HCT116 (cell line): ENCODE results near the gene ZMYND10. TPM values are rescaled to one million over a fixed set of nuclear protein-coding genes. Genes with fewer than 3 reads are reported as not detected.

ENCODE experiments used
- ATAC-seq: fragments of 200-7000 bp; cut with Tn5 transposase; 2 replicates; pipeline ENCODE4 v1.9.1; 2020; ENCODE audit warnings: mild to moderate bottlenecking, moderate library complexity
- BruUV-seq: library from RNA; stranded (reverse); fragments of 400-500 nt; replicated peaks from 2 replicates; lab custom pipeline; 2021; lab: Mats Ljungman, UMichigan
- CTCF ChIA-PET: fragments of 300-600 bp; sonication (Branson Sonifier 250); formaldehyde crosslinking; loops from one replicate; lab custom pipeline; 2021; ENCODE audit warnings: antibody characterized with exemption; lab: Charles Lee
- POLR2A ChIA-PET: fragments of 300-600, 350-600 bp; sonication (Branson Sonifier 250); formaldehyde crosslinking; loops from one replicate; lab custom pipeline; 2021; ENCODE audit warnings: antibody characterized with exemption; lab: Charles Lee
- RAD21 ChIA-PET, 2 experiments: fragments of 300-600 bp; sonication (Branson Sonifier 250); formaldehyde crosslinking; loops; one replicate each; lab custom pipeline; 2023; ENCODE audit warnings: low total read pairs in 2 of 2; ENCODE audit not compliant: uncharacterized antibody in 2 of 2, unreplicated experiment in 2 of 2, low non-redundant PET in 1 of 2; lab: Charles Lee
- DNase-seq: peaks from one replicate; pipeline ENCODE4 v3.0.0-alpha.2; 2010; ENCODE audit warnings: low read depth, low spot score
- H2AFZ ChIP-seq: fragments of 200-600 bp; shearing (Covaris generic), sonication (generic); 2 replicates; pipeline ENCODE4 v1.6.1; 2017; ENCODE audit warnings: low read depth, mixed run types, mixed read lengths, antibody characterized with exemption, low read length; ENCODE audit not compliant: poor library complexity, severe bottlenecking
- H3K27ac ChIP-seq: 2 replicates; pipeline ENCODE4 v1.5.1; 2012; ENCODE audit warnings: low read depth, low read length
- H3K27me3 ChIP-seq: fragments of 200-600 bp; sonication (generic); 2 replicates; pipeline ENCODE4 v1.6.1; 2016; ENCODE audit warnings: mixed run types, low read length, mixed read lengths; ENCODE audit not compliant: insufficient read depth
- H3K36me3 ChIP-seq, 2 experiments: fragments of 200-500 bp in 1 of 2; fragments of 200-600 bp in 1 of 2; sonication (Bioruptor generic) in 1 of 2; sonication (generic) in 1 of 2; 2 replicates each; pipeline versions ENCODE4 v1.5.1 to v1.6.1; 2014 to 2016; ENCODE audit warnings: low read length in 2 of 2, inconsistent platforms in 1 of 2, mixed read lengths in 1 of 2, mixed run types in 1 of 2; ENCODE audit not compliant: insufficient read depth in 2 of 2, control insufficient read depth in 1 of 2
- H3K4me1 ChIP-seq, 2 experiments: fragments of 200-600 bp in 1 of 2; sonication (generic) in 1 of 2; 2 replicates each; pipeline versions ENCODE4 v1.5.1 to v1.6.1; 2012 to 2017; ENCODE audit warnings: low read length in 2 of 2, inconsistent platforms in 1 of 2, mild to moderate bottlenecking in 1 of 2, mixed read lengths in 1 of 2, mixed run types in 1 of 2, moderate library complexity in 1 of 2; ENCODE audit not compliant: insufficient read depth in 2 of 2, control insufficient read depth in 1 of 2
- H3K4me2 ChIP-seq: fragments of 200-600 bp; sonication (generic); 2 replicates; pipeline ENCODE4 v1.6.1; 2017; ENCODE audit warnings: mixed run types, low read length, mixed read lengths
- H3K4me3 ChIP-seq, 2 experiments: fragments of 200-600 bp in 1 of 2; sonication (generic) in 1 of 2; replicated peaks in 1 of 2; 2 replicates each; pipeline ENCODE4 v1.5.1; 2011 to 2016; ENCODE audit warnings: low read length in 2 of 2, control low read depth in 1 of 2, low read depth in 1 of 2, mild to moderate bottlenecking in 1 of 2, mixed read lengths in 1 of 2, mixed run types in 1 of 2
- H3K79me2 ChIP-seq: fragments of 200-600 bp; sonication (generic); 2 replicates; pipeline ENCODE4 v1.6.1; 2017; ENCODE audit warnings: mild to moderate bottlenecking, mixed run types, low read length, moderate library complexity, mixed read lengths; ENCODE audit not compliant: insufficient read depth
- H3K9ac ChIP-seq: fragments of 200-600 bp; sonication (generic); 2 replicates; pipeline ENCODE4 v1.6.1; 2016; ENCODE audit warnings: low read length, mixed read lengths
- H3K9me2 ChIP-seq: fragments of 200-600 bp; sonication (generic), shearing (Covaris generic); 2 replicates; pipeline ENCODE4 v1.6.1; 2017; ENCODE audit warnings: mixed run types, mild to moderate bottlenecking, moderate library complexity; ENCODE audit not compliant: insufficient read depth
- H3K9me3 ChIP-seq, 2 experiments: fragments of 200-500 bp in 1 of 2; fragments of 200-600 bp in 1 of 2; sonication (Bioruptor generic) in 1 of 2; sonication (generic) in 1 of 2; 2 replicates each; pipeline ENCODE4 v1.6.1; 2014 to 2017; ENCODE audit warnings: low read length in 2 of 2, mixed read lengths in 2 of 2, inconsistent platforms in 1 of 2, low read depth in 1 of 2, mild to moderate bottlenecking in 1 of 2, mixed run types in 1 of 2, moderate library complexity in 1 of 2; ENCODE audit not compliant: control insufficient read depth in 1 of 2, insufficient read depth in 1 of 2
- H4K20me1 ChIP-seq: fragments of 200-600 bp; sonication (generic), shearing (Covaris generic); 2 replicates; pipeline ENCODE4 v1.6.1; 2017; ENCODE audit warnings: mixed run types, mild to moderate bottlenecking, moderate library complexity; ENCODE audit not compliant: insufficient read depth
- CBX3 ChIP-seq: IDR thresholded peaks from 2 replicates; pipeline ENCODE4 v1.6.1; 2012; ENCODE audit warnings: low read depth
- CEBPB ChIP-seq: IDR thresholded peaks from 2 replicates; pipeline ENCODE4 v1.6.1; 2012; ENCODE audit warnings: low read depth
- EGR1 ChIP-seq: IDR thresholded peaks from 2 replicates; pipeline ENCODE4 v1.6.1; 2012; ENCODE audit warnings: low read depth
- EZH2phosphoT487 ChIP-seq: fragments of 200-600 bp; IDR thresholded peaks from 2 replicates; pipeline ENCODE4 v1.6.1; 2018; ENCODE audit warnings: antibody characterized with exemption, borderline replicate concordance
- FOSL1 ChIP-seq: IDR thresholded peaks from 2 replicates; pipeline ENCODE4 v1.6.1; 2012; ENCODE audit warnings: low read depth
- JUND ChIP-seq: IDR thresholded peaks from 2 replicates; pipeline ENCODE4 v1.6.1; 2012
- POLR2A ChIP-seq: IDR thresholded peaks from 2 replicates; pipeline ENCODE4 v1.7.0; 2011; ENCODE audit warnings: borderline replicate concordance; ENCODE audit not compliant: insufficient read depth, insufficient read length; ENCODE audit errors: extremely low read depth
- POLR2AphosphoS5 ChIP-seq: IDR thresholded peaks from 2 replicates; pipeline ENCODE4 v1.6.1; 2011; ENCODE audit warnings: mild to moderate bottlenecking, low read depth, low read length, moderate library complexity
- SIN3A ChIP-seq: IDR thresholded peaks from 2 replicates; pipeline ENCODE4 v1.6.1; 2012; ENCODE audit warnings: low read depth
- TCF7L2 ChIP-seq: IDR thresholded peaks from 2 replicates; pipeline ENCODE4 v1.7.0; 2011; ENCODE audit warnings: borderline replicate concordance, inconsistent platforms; ENCODE audit not compliant: insufficient read depth, insufficient read length; ENCODE audit errors: extremely low read depth
- ZFX ChIP-seq: fragments of 450-650 bp; IDR thresholded peaks from 2 replicates; pipeline ENCODE4 v1.6.1; 2017
- ZNF274 ChIP-seq: fragments of 200-500 bp; sonication (Bioruptor generic); IDR thresholded peaks from 2 replicates; pipeline ENCODE4 v1.6.1; 2014; ENCODE audit warnings: mild to moderate bottlenecking, low read depth, low read length, inconsistent platforms
- intact Hi-C: fragments of 100-400 bp; cut with micrococcal nuclease; formaldehyde crosslinking; loops from 2 replicates; pipeline ENCODE4 v1.10.0; 2022
- total RNA-seq: library from RNA; stranded (reverse); gene quantifications from one replicate; pipeline ENCODE4 v1.2.1, GENCODE V29; 2021; ENCODE audit not compliant: unreplicated experiment
- TF ChIP-seq, protein P1 (sequence below): IDR thresholded peaks from 2 replicates; pipeline ENCODE4 v1.6.1; 2012; ENCODE audit warnings: low read depth
- TF ChIP-seq, protein P2 (sequence below): IDR thresholded peaks from 2 replicates; pipeline ENCODE4 v1.6.1; 2012

Gene ZMYND10
- total RNA-seq, 1 experiment from 2014 or later = 3.3 TPM

DNA sequence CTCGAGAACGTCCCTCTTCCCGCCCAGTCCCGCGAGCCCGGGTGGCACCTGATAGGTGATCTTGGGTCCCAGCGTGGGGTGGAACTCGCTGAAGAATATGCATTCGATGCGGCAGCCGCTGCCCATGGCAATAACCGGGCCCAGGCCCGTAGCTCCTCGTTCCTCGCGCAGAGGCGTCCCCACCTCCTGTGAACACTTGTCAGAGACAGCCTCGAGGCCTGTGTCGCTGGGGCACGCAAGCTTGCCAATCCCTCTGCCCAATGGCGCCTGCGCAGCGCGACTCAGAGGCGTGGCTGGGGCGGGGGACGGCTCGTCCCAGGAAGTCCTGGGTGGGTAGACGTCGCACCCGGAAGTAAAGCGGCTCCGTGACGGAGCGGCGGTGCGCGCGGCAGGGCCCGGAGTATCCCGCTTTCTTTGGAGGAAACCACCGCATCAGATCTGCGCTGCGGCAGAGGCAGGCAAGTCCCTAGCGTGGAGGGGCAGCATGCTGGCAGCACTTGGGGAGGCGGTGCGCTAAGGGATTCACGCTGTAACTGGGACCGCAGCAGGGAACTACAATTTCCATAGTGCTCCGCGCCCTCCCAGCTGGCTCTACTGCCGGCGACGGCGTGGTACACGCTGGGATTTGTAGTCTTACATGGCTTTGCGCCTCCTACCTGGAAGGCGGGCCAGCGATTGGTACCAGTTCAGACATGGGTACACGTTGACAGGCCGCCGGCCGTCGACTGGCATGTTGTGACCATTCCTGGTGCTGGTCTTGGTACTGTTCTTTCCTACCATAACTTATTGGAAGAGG, 5.2 kb upstream of the ZMYND10 start, which contains the start of the genes CYB561D2 and NPRL2:
TSS of gene CYB561D2 (plus strand) at position 336 of the 796 bp plus-strand sequence. CDS start 572 bp downstream, outside the sequence.
TSS of gene NPRL2 (minus strand) at position 249 of the 796 bp plus-strand sequence. CDS start at position 126, 123 bp downstream.
- ChIA-PET POLR2A (interaction anchor here (0.6 to 2.2 kb wide), 9 partner anchors 9 to 198 kb away, joined by 3 to 21 read pairs (median 3); partner anchors contain the start of genes RASSF1, TMEM115 and TUSC2), CTCF (interaction anchor here (0.8 to 1.7 kb wide), 4 partner anchors 10 to 192 kb away, joined by 3 to 9 read pairs (median 6); partner anchors contain the start of gene RASSF1), RAD21 (no interaction called here)
- TF ChIP-seq ZFX (peak; percentile 74; the same call in 1 of the 2 replicates), CEBPB (no peak), POLR2A (peak; percentile 78), POLR2AphosphoS5 (peak; percentile 94), CBX3 (no peak)
- peak within 1 kb of the TSS; percentile 91 for H3K4me2 ChIP-seq
- H3K79me2 ChIP-seq = peaks cover 26% of the 10 kb centered on the region
- no peak within 1 kb of the TSS for H2AFZ ChIP-seq
- peaks cover 6 to 37% of the 10 kb centered on the region in 2 experiments for H3K4me1 ChIP-seq
- H3K9ac ChIP-seq = peak within 1 kb of the TSS; percentile 72
- H3K36me3 ChIP-seq = peaks cover 7 to 31% of the 10 kb centered on the region in 2 experiments; a peak in 2 of 4 replicates
- intact Hi-C loops = loop anchor here (1.0 to 10.0 kb wide), 2 partner anchors 9 to 1034 kb away; partner anchors contain the start of genes MANF and TMEM115
- ATAC-seq = peak; percentile 92
- peak within 1 kb of the TSS; percentile 70 for H3K27ac ChIP-seq
- H3K9me2 ChIP-seq = no peaks in the 10 kb centered on the region
- BruUV-seq = TSS peak; percentile 47
- no peaks in the 10 kb centered on the region for H3K27me3 ChIP-seq
- no peaks in the 10 kb centered on the region for H4K20me1 ChIP-seq
- DNase-seq = peak; percentile 89
- peak within 1 kb of the TSS; percentile 73 to 83 for H3K4me3 ChIP-seq
- H3K9me3 ChIP-seq = no peaks in the 10 kb centered on the region

DNA sequence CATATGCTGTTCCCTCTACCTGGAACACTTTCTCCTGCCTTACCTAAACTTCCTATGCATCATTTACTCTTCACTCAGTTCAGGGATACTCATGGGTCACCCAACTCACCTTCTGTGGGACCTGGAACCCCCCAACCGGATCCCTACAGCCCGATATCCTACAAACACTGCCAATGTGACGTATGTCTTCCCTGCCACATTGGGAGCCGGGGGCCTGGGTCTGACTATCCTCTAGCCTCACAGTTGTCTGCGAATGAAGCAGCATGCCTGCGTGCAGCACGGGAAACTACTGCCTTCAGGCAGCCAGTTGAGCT, 4.6 kb upstream of the ZMYND10 start:
- ChIA-PET CTCF (interaction anchor here (0.8 to 3.6 kb wide), 5 partner anchors 9 to 192 kb away, joined by 3 to 24 read pairs (median 7); partner anchors contain the start of gene RASSF1), RAD21 (no interaction called here), POLR2A (interaction anchor here (0.6 to 2.2 kb wide), 7 partner anchors 9 to 198 kb away, joined by 3 to 21 read pairs (median 4); partner anchors contain the start of genes RASSF1 and TMEM115)
- Histone ChIP-seq H3K36me3 (peaks cover 7 to 31% of the 10 kb centered on the region in 2 experiments; a peak in 2 of 4 replicates), H3K9me3 (no peaks in the 10 kb centered on the region), H4K20me1 (no peaks in the 10 kb centered on the region), H3K27me3 (no peaks in the 10 kb centered on the region), H3K4me3 (peak overlapping the region; percentile 73 to 83), H3K9ac (peak overlapping the region; percentile 72), H3K9me2 (no peaks in the 10 kb centered on the region), H2AFZ (no peak overlapping the region), H3K4me1 (peaks cover 11 to 43% of the 10 kb centered on the region in 2 experiments), H3K27ac (peak overlapping the region; percentile 70), H3K79me2 (peaks cover 21% of the 10 kb centered on the region), H3K4me2 (peak overlapping the region; percentile 91)
- intact Hi-C loops = loop anchor here (10.0 kb wide), 1 partner anchor 1035 kb away; the partner anchor contains the start of gene MANF
- BruUV-seq = TSS peak; percentile 56
- ATAC-seq (no peak), DNase-seq (no peak)
- TF ChIP-seq JUND = no peak
- no peak for TF ChIP-seq ZNF274
- TF ChIP-seq POLR2AphosphoS5 = no peak
- no peak for TF ChIP-seq TCF7L2
- TF ChIP-seq SIN3A = no peak
- TF ChIP-seq, protein P1, sequence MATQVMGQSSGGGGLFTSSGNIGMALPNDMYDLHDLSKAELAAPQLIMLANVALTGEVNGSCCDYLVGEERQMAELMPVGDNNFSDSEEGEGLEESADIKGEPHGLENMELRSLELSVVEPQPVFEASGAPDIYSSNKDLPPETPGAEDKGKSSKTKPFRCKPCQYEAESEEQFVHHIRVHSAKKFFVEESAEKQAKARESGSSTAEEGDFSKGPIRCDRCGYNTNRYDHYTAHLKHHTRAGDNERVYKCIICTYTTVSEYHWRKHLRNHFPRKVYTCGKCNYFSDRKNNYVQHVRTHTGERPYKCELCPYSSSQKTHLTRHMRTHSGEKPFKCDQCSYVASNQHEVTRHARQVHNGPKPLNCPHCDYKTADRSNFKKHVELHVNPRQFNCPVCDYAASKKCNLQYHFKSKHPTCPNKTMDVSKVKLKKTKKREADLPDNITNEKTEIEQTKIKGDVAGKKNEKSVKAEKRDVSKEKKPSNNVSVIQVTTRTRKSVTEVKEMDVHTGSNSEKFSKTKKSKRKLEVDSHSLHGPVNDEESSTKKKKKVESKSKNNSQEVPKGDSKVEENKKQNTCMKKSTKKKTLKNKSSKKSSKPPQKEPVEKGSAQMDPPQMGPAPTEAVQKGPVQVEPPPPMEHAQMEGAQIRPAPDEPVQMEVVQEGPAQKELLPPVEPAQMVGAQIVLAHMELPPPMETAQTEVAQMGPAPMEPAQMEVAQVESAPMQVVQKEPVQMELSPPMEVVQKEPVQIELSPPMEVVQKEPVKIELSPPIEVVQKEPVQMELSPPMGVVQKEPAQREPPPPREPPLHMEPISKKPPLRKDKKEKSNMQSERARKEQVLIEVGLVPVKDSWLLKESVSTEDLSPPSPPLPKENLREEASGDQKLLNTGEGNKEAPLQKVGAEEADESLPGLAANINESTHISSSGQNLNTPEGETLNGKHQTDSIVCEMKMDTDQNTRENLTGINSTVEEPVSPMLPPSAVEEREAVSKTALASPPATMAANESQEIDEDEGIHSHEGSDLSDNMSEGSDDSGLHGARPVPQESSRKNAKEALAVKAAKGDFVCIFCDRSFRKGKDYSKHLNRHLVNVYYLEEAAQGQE = no peak
- TF ChIP-seq EGR1 = no peak
- TF ChIP-seq, protein P2, sequence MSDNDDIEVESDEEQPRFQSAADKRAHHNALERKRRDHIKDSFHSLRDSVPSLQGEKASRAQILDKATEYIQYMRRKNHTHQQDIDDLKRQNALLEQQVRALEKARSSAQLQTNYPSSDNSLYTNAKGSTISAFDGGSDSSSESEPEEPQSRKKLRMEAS = no peak
- TF ChIP-seq CBX3 = no peak
- no peak for TF ChIP-seq POLR2A
- TF ChIP-seq FOSL1 = no peak
- no peak for TF ChIP-seq EZH2phosphoT487
- no peak for TF ChIP-seq ZFX
